Tibial nerve (tissue), 3 donors: ENCODE measurements around the gene RASA3.

Experiments
- POLR2A ChIP-seq, 2 donors: fragments of 450-650 bp; IDR thresholded peaks; one replicate each; pipeline ENCODE4 v1.6.1; 2017; ENCODE audit warnings: antibody characterized with exemption in 2 of 2, mild to moderate bottlenecking in 2 of 2, moderate library complexity in 2 of 2
- TF ChIP-seq, protein P1 (sequence below), 5 experiments: fragments of 200-600 bp in 3 of 5; fragments of 450-650 bp in 2 of 5; sonication (generic) in 3 of 5; IDR thresholded peaks; one replicate each; pipeline ENCODE4 v1.5.1; 2016 to 2019; ENCODE audit warnings: antibody characterized with exemption in 5 of 5, mild to moderate bottlenecking in 3 of 5, moderate library complexity in 2 of 5

DNA sequence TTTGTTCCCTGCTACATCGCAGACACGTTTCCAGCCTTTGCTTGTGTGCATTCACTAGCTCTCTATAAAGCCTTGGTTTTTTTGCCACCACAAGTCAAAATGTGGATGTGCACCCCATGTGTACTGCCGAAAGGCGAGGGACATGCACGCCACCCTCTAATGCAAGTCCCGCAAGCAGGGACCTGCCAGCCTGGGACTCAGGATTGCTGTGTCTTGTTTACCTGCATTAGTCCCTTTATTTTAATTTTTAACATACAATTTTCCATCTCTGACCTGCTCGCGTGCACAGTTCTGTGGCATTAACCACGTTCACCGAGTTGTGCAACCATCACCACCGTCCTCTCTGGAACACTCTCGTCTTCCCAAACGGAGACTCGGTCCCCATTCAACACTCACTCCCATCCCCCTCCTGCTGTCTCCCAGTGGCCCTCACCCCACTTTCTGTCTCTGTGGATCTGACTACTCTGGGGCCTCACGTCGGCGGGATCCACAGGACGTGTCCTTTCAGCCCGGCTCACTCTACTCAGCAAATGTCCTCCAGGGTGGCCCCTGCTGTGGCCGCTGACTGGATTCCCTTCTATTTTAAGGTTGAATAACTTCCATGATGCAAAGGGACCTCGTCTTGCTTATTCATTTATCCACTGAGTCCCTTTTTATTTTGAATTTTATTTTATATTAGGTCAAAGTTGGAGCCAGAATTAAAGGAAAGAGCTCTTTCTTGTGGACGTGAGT is 58.4 kb downstream of the RASA3 start:
- TF ChIP-seq, protein P1, sequence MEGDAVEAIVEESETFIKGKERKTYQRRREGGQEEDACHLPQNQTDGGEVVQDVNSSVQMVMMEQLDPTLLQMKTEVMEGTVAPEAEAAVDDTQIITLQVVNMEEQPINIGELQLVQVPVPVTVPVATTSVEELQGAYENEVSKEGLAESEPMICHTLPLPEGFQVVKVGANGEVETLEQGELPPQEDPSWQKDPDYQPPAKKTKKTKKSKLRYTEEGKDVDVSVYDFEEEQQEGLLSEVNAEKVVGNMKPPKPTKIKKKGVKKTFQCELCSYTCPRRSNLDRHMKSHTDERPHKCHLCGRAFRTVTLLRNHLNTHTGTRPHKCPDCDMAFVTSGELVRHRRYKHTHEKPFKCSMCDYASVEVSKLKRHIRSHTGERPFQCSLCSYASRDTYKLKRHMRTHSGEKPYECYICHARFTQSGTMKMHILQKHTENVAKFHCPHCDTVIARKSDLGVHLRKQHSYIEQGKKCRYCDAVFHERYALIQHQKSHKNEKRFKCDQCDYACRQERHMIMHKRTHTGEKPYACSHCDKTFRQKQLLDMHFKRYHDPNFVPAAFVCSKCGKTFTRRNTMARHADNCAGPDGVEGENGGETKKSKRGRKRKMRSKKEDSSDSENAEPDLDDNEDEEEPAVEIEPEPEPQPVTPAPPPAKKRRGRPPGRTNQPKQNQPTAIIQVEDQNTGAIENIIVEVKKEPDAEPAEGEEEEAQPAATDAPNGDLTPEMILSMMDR (IDR thresholded peaks at IDR 0.05): no peak
- no peak for TF ChIP-seq POLR2A (IDR thresholded peaks at IDR 0.05)
